Esophagus (tissue), 2 donors: ENCODE data around the gene AGAP3. TPM values are rescaled to one million over a fixed set of nuclear protein-coding genes. Genes with fewer than 3 reads are reported as not detected.

ENCODE experiments used
- H3K27ac ChIP-seq, 2 donors: one replicate each; pipeline ENCODE4 v1.5.1; 2013; ENCODE audit warnings: low read depth in 2 of 2, mild to moderate bottlenecking in 2 of 2, inconsistent platforms in 1 of 2, low read length in 1 of 2, moderate library complexity in 1 of 2
- H3K27me3 ChIP-seq, 2 donors: one replicate each; pipeline ENCODE4 v1.6.1; 2013; ENCODE audit warnings: low read length in 2 of 2, control low read depth in 1 of 2, mild to moderate bottlenecking in 1 of 2; ENCODE audit not compliant: insufficient read depth in 2 of 2, control insufficient read depth in 1 of 2
- H3K36me3 ChIP-seq, 2 donors: one replicate each; pipeline ENCODE4 v1.6.1; 2013; ENCODE audit warnings: low read length in 1 of 2; ENCODE audit not compliant: control insufficient read depth in 2 of 2, insufficient read depth in 2 of 2
- H3K4me1 ChIP-seq, 2 donors: one replicate each; pipeline ENCODE4 v1.6.1; 2013; ENCODE audit warnings: low read length in 1 of 2; ENCODE audit not compliant: control insufficient read depth in 2 of 2, insufficient read depth in 2 of 2
- H3K4me3 ChIP-seq, 2 donors: one replicate each; pipeline ENCODE4 v1.5.1; 2013; ENCODE audit warnings: low read length in 2 of 2, mild to moderate bottlenecking in 2 of 2, low read depth in 1 of 2, moderate library complexity in 1 of 2
- H3K9me3 ChIP-seq, 2 donors: one replicate each; pipeline ENCODE4 v1.6.1; 2013; ENCODE audit warnings: mild to moderate bottlenecking in 2 of 2, low read depth in 1 of 2, low read length in 1 of 2, moderate library complexity in 1 of 2; ENCODE audit not compliant: control insufficient read depth in 2 of 2, insufficient read depth in 1 of 2
- WGBS, 2 donors: extraction: QIAGEN DNeasy Blood & Tissue Kit; methylation state at CpG; one replicate each; pipeline ENCODE4 v1.1.7; 2013; 5-methylcytosine and 5-hydroxymethylcytosine counted together
- polyA plus RNA-seq, 2 donors: library from polyadenylated mRNA; stranded (reverse); fragments of 200-250 nt; gene quantifications; one replicate each; pipeline ENCODE4 v1.2.3, GENCODE V29; 2013
- donor health status: healthy with polysubstance abuse.
- donor health status: Bipolar disorder and iron deficiency.

AGAP3 gene
- polyA plus RNA-seq, 2 donors = 60.8 to 98.8 TPM

GRCh38 chr7:151062399-151063211, 23.7 kb upstream of the AGAP3 start:
- WGBS, 2 donors = 37 to 53% methylated on average over 38 to 43 of the region's 43 CpGs
- Histone ChIP-seq H3K9me3 (no peaks in the 10 kb centered on the region), H3K4me3 (no peak overlapping the region)

GRCh38 chr7:151063212-151063561, 23.1 kb upstream of the AGAP3 start:
- Histone ChIP-seq H3K4me1 (peaks cover 11 to 27% of the 10 kb centered on the region in 2 donors), H3K9me3 (no peaks in the 10 kb centered on the region), H3K36me3 (peaks cover 3 to 39% of the 10 kb centered on the region in 2 donors), H3K4me3 (no peak overlapping the region), H3K27ac (peak overlapping the region; percentile 68 to 72), H3K27me3 (no peaks in the 10 kb centered on the region)
- WGBS, 2 donors = 34 to 36% methylated on average over 11 of the region's 11 CpGs

More at GRCh38 chr7:151062399-151063211, 23.7 kb upstream of the AGAP3 start:
- no peaks in the 10 kb centered on the region for H3K27me3 ChIP-seq
- H3K36me3 ChIP-seq = peaks cover 2 to 35% of the 10 kb centered on the region in 2 donors
- H3K4me1 ChIP-seq = peaks cover 11 to 27% of the 10 kb centered on the region in 2 donors
- peak overlapping the region; percentile 68 to 72 for H3K27ac ChIP-seq

GRCh38 chr7:151064454-151064853, 21.8 kb upstream of the AGAP3 start:
- H3K27me3 ChIP-seq = no peaks in the 10 kb centered on the region
- no peak overlapping the region for H3K4me3 ChIP-seq
- WGBS, 2 donors = 94 to 98% methylated on average over 18 of the region's 18 CpGs
- H3K9me3 ChIP-seq = no peaks in the 10 kb centered on the region
- H3K27ac ChIP-seq = no peak overlapping the region
- H3K4me1 ChIP-seq = peaks cover 11 to 25% of the 10 kb centered on the region in 2 donors
- peaks cover 3 to 41% of the 10 kb centered on the region in 2 donors for H3K36me3 ChIP-seq

- Histone ChIP-seq H3K27ac (no peak overlapping the region), H3K4me1 (peaks cover 11 to 25% of the 10 kb centered on the region in 2 donors), H3K4me3 (no peak overlapping the region), H3K9me3 (no peaks in the 10 kb centered on the region), H3K27me3 (no peaks in the 10 kb centered on the region), H3K36me3 (peaks cover 3 to 46% of the 10 kb centered on the region in 2 donors)
- 87 to 88% methylated on average over 6 of the region's 6 CpGs for WGBS, 2 donors
Measured at GRCh38 chr7:151064993-151065392, 21.3 kb upstream of the AGAP3 start.

GRCh38 chr7:151065516-151065915, 20.8 kb upstream of the AGAP3 start:
- no peaks in the 10 kb centered on the region for H3K27me3 ChIP-seq
- WGBS, 2 donors = 80 to 88% methylated on average over 14 of the region's 14 CpGs
- H3K27ac ChIP-seq = no peak overlapping the region
- H3K4me1 ChIP-seq = peaks cover 11 to 21% of the 10 kb centered on the region in 2 donors
- no peak overlapping the region for H3K4me3 ChIP-seq
- H3K36me3 ChIP-seq = peaks cover 3 to 52% of the 10 kb centered on the region in 2 donors
- H3K9me3 ChIP-seq = no peaks in the 10 kb centered on the region

GRCh38 chr7:151066273-151066974, 19.9 kb upstream of the AGAP3 start:
- no peaks in the 10 kb centered on the region for H3K9me3 ChIP-seq
- WGBS, 2 donors = 90 to 92% methylated on average over 38 to 39 of the region's 39 CpGs
- peaks cover 3 to 61% of the 10 kb centered on the region in 2 donors for H3K36me3 ChIP-seq
- no peaks in the 10 kb centered on the region for H3K27me3 ChIP-seq
- H3K4me1 ChIP-seq = peaks cover 6 to 14% of the 10 kb centered on the region in 2 donors
- H3K27ac ChIP-seq = no peak overlapping the region
- no peak overlapping the region for H3K4me3 ChIP-seq

GRCh38 chr7:151068069-151068773, 18.1 kb upstream of the AGAP3 start:
- Histone ChIP-seq H3K9me3 (no peaks in the 10 kb centered on the region), H3K4me1 (peaks cover 0 to 2% of the 10 kb centered on the region in 2 donors), H3K27ac (no peak overlapping the region), H3K27me3 (no peaks in the 10 kb centered on the region), H3K36me3 (peaks cover 3 to 66% of the 10 kb centered on the region in 2 donors), H3K4me3 (no peak overlapping the region)
- WGBS, 2 donors = 89 to 90% methylated on average over 12 of the region's 12 CpGs

GRCh38 chr7:151069841-151070573, 16.3 kb upstream of the AGAP3 start:
- 85 to 89% methylated on average over 13 to 17 of the region's 17 CpGs for WGBS, 2 donors
- no peaks in the 10 kb centered on the region for H3K4me1 ChIP-seq
- no peak overlapping the region for H3K27ac ChIP-seq
- H3K9me3 ChIP-seq = no peaks in the 10 kb centered on the region
- H3K27me3 ChIP-seq = no peaks in the 10 kb centered on the region
- H3K36me3 ChIP-seq = peaks cover 3 to 66% of the 10 kb centered on the region in 2 donors
- no peak overlapping the region for H3K4me3 ChIP-seq

- Histone ChIP-seq H3K36me3 (peaks cover 5 to 66% of the 10 kb centered on the region in 2 donors), H3K4me3 (no peak overlapping the region), H3K4me1 (no peaks in the 10 kb centered on the region), H3K27me3 (no peaks in the 10 kb centered on the region), H3K9me3 (no peaks in the 10 kb centered on the region), H3K27ac (no peak overlapping the region)
- WGBS, 2 donors = 92 to 96% methylated on average over 15 of the region's 15 CpGs
Measured at GRCh38 chr7:151070574-151070960, 15.7 kb upstream of the AGAP3 start.
